HCT116 (cell line): ENCODE results near the gene SERTAD2. TPM values are rescaled to one million over a fixed set of nuclear protein-coding genes. Genes with fewer than 3 reads are reported as not detected.

ENCODE experiments used
- ATAC-seq: fragments of 200-7000 bp; cut with Tn5 transposase; 2 replicates; pipeline ENCODE4 v1.9.1; 2020; ENCODE audit warnings: mild to moderate bottlenecking, moderate library complexity
- BruUV-seq: library from RNA; stranded (reverse); fragments of 400-500 nt; replicated peaks from 2 replicates; lab custom pipeline; 2021; lab: Mats Ljungman, UMichigan
- CTCF ChIA-PET: fragments of 300-600 bp; sonication (Branson Sonifier 250); formaldehyde crosslinking; loops from one replicate; lab custom pipeline; 2021; ENCODE audit warnings: antibody characterized with exemption; lab: Charles Lee
- POLR2A ChIA-PET: fragments of 300-600, 350-600 bp; sonication (Branson Sonifier 250); formaldehyde crosslinking; loops from one replicate; lab custom pipeline; 2021; ENCODE audit warnings: antibody characterized with exemption; lab: Charles Lee
- RAD21 ChIA-PET, 2 experiments: fragments of 300-600 bp; sonication (Branson Sonifier 250); formaldehyde crosslinking; loops; one replicate each; lab custom pipeline; 2023; ENCODE audit warnings: low total read pairs in 2 of 2; ENCODE audit not compliant: uncharacterized antibody in 2 of 2, unreplicated experiment in 2 of 2, low non-redundant PET in 1 of 2; lab: Charles Lee
- DNase-seq: peaks from one replicate; pipeline ENCODE4 v3.0.0-alpha.2; 2010; ENCODE audit warnings: low read depth, low spot score
- H2AFZ ChIP-seq: fragments of 200-600 bp; shearing (Covaris generic), sonication (generic); 2 replicates; pipeline ENCODE4 v1.6.1; 2017; ENCODE audit warnings: low read depth, mixed run types, mixed read lengths, antibody characterized with exemption, low read length; ENCODE audit not compliant: poor library complexity, severe bottlenecking
- H3K27ac ChIP-seq: 2 replicates; pipeline ENCODE4 v1.5.1; 2012; ENCODE audit warnings: low read depth, low read length
- H3K27me3 ChIP-seq: fragments of 200-600 bp; sonication (generic); 2 replicates; pipeline ENCODE4 v1.6.1; 2016; ENCODE audit warnings: mixed run types, low read length, mixed read lengths; ENCODE audit not compliant: insufficient read depth
- H3K36me3 ChIP-seq, 2 experiments: fragments of 200-500 bp in 1 of 2; fragments of 200-600 bp in 1 of 2; sonication (Bioruptor generic) in 1 of 2; sonication (generic) in 1 of 2; 2 replicates each; pipeline versions ENCODE4 v1.5.1 to v1.6.1; 2014 to 2016; ENCODE audit warnings: low read length in 2 of 2, inconsistent platforms in 1 of 2, mixed read lengths in 1 of 2, mixed run types in 1 of 2; ENCODE audit not compliant: insufficient read depth in 2 of 2, control insufficient read depth in 1 of 2
- H3K4me1 ChIP-seq, 2 experiments: fragments of 200-600 bp in 1 of 2; sonication (generic) in 1 of 2; 2 replicates each; pipeline versions ENCODE4 v1.5.1 to v1.6.1; 2012 to 2017; ENCODE audit warnings: low read length in 2 of 2, inconsistent platforms in 1 of 2, mild to moderate bottlenecking in 1 of 2, mixed read lengths in 1 of 2, mixed run types in 1 of 2, moderate library complexity in 1 of 2; ENCODE audit not compliant: insufficient read depth in 2 of 2, control insufficient read depth in 1 of 2
- H3K4me2 ChIP-seq: fragments of 200-600 bp; sonication (generic); 2 replicates; pipeline ENCODE4 v1.6.1; 2017; ENCODE audit warnings: mixed run types, low read length, mixed read lengths
- H3K4me3 ChIP-seq, 2 experiments: fragments of 200-600 bp in 1 of 2; sonication (generic) in 1 of 2; replicated peaks in 1 of 2; 2 replicates each; pipeline ENCODE4 v1.5.1; 2011 to 2016; ENCODE audit warnings: low read length in 2 of 2, control low read depth in 1 of 2, low read depth in 1 of 2, mild to moderate bottlenecking in 1 of 2, mixed read lengths in 1 of 2, mixed run types in 1 of 2
- H3K79me2 ChIP-seq: fragments of 200-600 bp; sonication (generic); 2 replicates; pipeline ENCODE4 v1.6.1; 2017; ENCODE audit warnings: mild to moderate bottlenecking, mixed run types, low read length, moderate library complexity, mixed read lengths; ENCODE audit not compliant: insufficient read depth
- H3K9ac ChIP-seq: fragments of 200-600 bp; sonication (generic); 2 replicates; pipeline ENCODE4 v1.6.1; 2016; ENCODE audit warnings: low read length, mixed read lengths
- H3K9me2 ChIP-seq: fragments of 200-600 bp; sonication (generic), shearing (Covaris generic); 2 replicates; pipeline ENCODE4 v1.6.1; 2017; ENCODE audit warnings: mixed run types, mild to moderate bottlenecking, moderate library complexity; ENCODE audit not compliant: insufficient read depth
- H3K9me3 ChIP-seq, 2 experiments: fragments of 200-500 bp in 1 of 2; fragments of 200-600 bp in 1 of 2; sonication (Bioruptor generic) in 1 of 2; sonication (generic) in 1 of 2; 2 replicates each; pipeline ENCODE4 v1.6.1; 2014 to 2017; ENCODE audit warnings: low read length in 2 of 2, mixed read lengths in 2 of 2, inconsistent platforms in 1 of 2, low read depth in 1 of 2, mild to moderate bottlenecking in 1 of 2, mixed run types in 1 of 2, moderate library complexity in 1 of 2; ENCODE audit not compliant: control insufficient read depth in 1 of 2, insufficient read depth in 1 of 2
- H4K20me1 ChIP-seq: fragments of 200-600 bp; sonication (generic), shearing (Covaris generic); 2 replicates; pipeline ENCODE4 v1.6.1; 2017; ENCODE audit warnings: mixed run types, mild to moderate bottlenecking, moderate library complexity; ENCODE audit not compliant: insufficient read depth
- EGR1 ChIP-seq: IDR thresholded peaks from 2 replicates; pipeline ENCODE4 v1.6.1; 2012; ENCODE audit warnings: low read depth
- EZH2 ChIP-seq: fragments of 200-600 bp; sonication (generic); IDR thresholded peaks from 2 replicates; pipeline ENCODE4 v1.6.1; 2017; ENCODE audit warnings: antibody characterized with exemption, mixed run types
- RAD21 ChIP-seq: IDR thresholded peaks from 2 replicates; pipeline ENCODE4 v1.6.1; 2012; ENCODE audit warnings: low read depth, mild to moderate bottlenecking
- SIN3A ChIP-seq: IDR thresholded peaks from 2 replicates; pipeline ENCODE4 v1.6.1; 2012; ENCODE audit warnings: low read depth
- TCF7L2 ChIP-seq: IDR thresholded peaks from 2 replicates; pipeline ENCODE4 v1.7.0; 2011; ENCODE audit warnings: borderline replicate concordance, inconsistent platforms; ENCODE audit not compliant: insufficient read depth, insufficient read length; ENCODE audit errors: extremely low read depth
- YY1 ChIP-seq: IDR thresholded peaks from 2 replicates; pipeline ENCODE4 v1.6.1; 2011; ENCODE audit warnings: low read length, low read depth, moderate library complexity, mild to moderate bottlenecking; ENCODE audit not compliant: insufficient replicate concordance; ENCODE audit errors: extremely low read depth
- ZFX ChIP-seq: fragments of 450-650 bp; IDR thresholded peaks from 2 replicates; pipeline ENCODE4 v1.6.1; 2017
- intact Hi-C: fragments of 100-400 bp; cut with micrococcal nuclease; formaldehyde crosslinking; loops from 2 replicates; pipeline ENCODE4 v1.10.0; 2022
- total RNA-seq: library from RNA; stranded (reverse); gene quantifications from one replicate; pipeline ENCODE4 v1.2.1, GENCODE V29; 2021; ENCODE audit not compliant: unreplicated experiment
- TF ChIP-seq, protein P1 (sequence below): IDR thresholded peaks from 2 replicates; pipeline ENCODE4 v1.6.1; 2012
- TF ChIP-seq, protein P2 (sequence below), 3 experiments: fragments of 200-600 bp in 1 of 3; sonication (generic) in 1 of 3; IDR thresholded peaks in 2 of 3; conservative IDR thresholded peaks in 1 of 3; 2 replicates each; pipeline ENCODE4 v1.5.1; 2012 to 2017; ENCODE audit warnings: low read depth in 2 of 3, low read length in 2 of 3, antibody characterized with exemption in 1 of 3, borderline replicate concordance in 1 of 3, control low read depth in 1 of 3, mild to moderate bottlenecking in 1 of 3, mixed read lengths in 1 of 3, mixed run types in 1 of 3, moderate library complexity in 1 of 3; ENCODE audit not compliant: insufficient read depth in 1 of 3

Gene SERTAD2
- total RNA-seq, 1 experiment from 2014 or later, result 80.1 TPM

DNA sequence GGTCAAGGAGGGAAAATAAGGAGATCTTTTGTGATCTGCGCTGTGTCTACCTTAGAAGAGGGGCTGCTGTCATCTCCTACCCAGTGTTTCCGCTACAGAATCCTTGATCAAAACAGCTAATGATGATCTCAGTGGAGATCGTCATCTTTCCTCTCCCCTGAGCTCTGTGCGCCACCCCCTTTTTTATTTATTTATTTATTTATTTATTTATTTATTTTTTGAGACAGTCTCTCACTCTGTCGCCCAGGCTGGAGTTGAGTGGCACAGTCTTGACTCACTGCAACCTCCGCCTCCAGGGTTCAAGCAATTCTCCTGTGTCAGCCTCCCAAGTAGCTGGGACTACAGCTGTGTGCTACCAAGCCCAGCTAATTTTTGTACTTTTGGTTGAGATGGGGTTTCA lies 55.5 kb downstream of the SERTAD2 start:
- no peak overlapping the region for H3K9ac ChIP-seq
- H4K20me1 ChIP-seq, result no peaks in the 10 kb centered on the region
- ChIA-PET CTCF (no interaction called here), POLR2A (no interaction called here), RAD21 (no interaction called here)
- ATAC-seq, result no peak
- H3K9me3 ChIP-seq, result no peaks in the 10 kb centered on the region
- H3K4me1 ChIP-seq, result no peaks in the 10 kb centered on the region; a peak in 1 of 4 replicates
- TF ChIP-seq ZFX (no peak), EZH2 (no peak)
- no peaks in the 10 kb centered on the region for H3K9me2 ChIP-seq
- H3K36me3 ChIP-seq, result no peaks in the 10 kb centered on the region
- H3K27me3 ChIP-seq, result no peaks in the 10 kb centered on the region
- intact Hi-C loops, result no loop called here
- H3K79me2 ChIP-seq, result no peaks in the 10 kb centered on the region
- BruUV-seq, result no TSS peak
- no peak overlapping the region for H3K27ac ChIP-seq
- no peak for DNase-seq
- H2AFZ ChIP-seq, result no peak overlapping the region
- H3K4me2 ChIP-seq, result no peak overlapping the region
- no peak overlapping the region for H3K4me3 ChIP-seq

DNA sequence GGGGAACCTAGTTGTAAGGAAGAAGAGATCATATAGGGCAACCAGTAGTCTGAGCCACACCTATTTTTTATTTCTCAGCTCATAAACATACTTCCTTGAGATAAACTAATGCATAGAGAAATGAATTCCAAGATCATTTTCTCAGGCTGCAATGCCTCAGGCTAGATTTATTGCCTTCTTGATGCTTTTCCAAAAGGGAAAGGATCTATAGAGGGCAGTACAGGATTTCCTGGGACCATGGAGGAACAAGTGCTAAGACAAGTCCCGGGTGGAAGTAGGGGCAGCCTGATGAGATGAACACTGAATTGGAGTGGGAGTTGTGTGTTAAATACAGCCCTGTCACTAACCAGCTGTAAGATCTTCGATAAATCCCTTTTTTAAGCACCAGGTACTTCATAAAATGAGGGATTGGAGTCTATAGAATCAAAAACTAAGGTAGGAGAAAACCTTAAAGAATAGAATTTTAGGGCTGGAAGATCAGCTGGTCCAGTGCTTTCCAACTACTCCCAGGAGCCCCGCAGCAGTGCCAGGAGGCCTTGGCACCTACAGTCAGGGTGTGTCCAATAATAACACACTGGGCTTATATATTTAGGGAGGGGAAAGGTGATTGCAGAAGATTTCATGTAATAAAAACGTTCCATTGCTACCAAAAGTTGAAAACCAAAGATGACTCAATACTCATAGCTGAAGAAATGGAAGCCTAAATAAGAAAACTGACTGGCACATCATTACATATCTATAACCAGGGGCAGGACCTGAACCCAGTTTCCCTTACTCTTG lies 58.1 kb downstream of the SERTAD2 start:
- intact Hi-C loops, result loop anchor here (2.0 kb wide), 1 partner anchor 277 kb away; no protein-coding TSS in a partner anchor
- H3K4me1 ChIP-seq, result no peaks in the 10 kb centered on the region; a peak in 1 of 4 replicates
- ChIA-PET POLR2A (interaction anchor here (1.2 kb wide), 1 partner anchor 155 kb away, joined by 3 read pairs; no protein-coding TSS in a partner anchor), RAD21 (no interaction called here), CTCF (interaction anchor here (0.8 to 1.8 kb wide), 5 partner anchors 8 to 293 kb away, joined by 3 to 5 read pairs (median 4); no protein-coding TSS in a partner anchor)
- no TSS peak for BruUV-seq
- peak; percentile 73 for ATAC-seq
- no peak overlapping the region for H3K27ac ChIP-seq
- H3K4me3 ChIP-seq, result no peak overlapping the region
- no peaks in the 10 kb centered on the region for H4K20me1 ChIP-seq
- no peaks in the 10 kb centered on the region for H3K27me3 ChIP-seq
- no peaks in the 10 kb centered on the region for H3K9me3 ChIP-seq
- TF ChIP-seq EZH2, result no peak
- TF ChIP-seq RAD21, result peak; percentile 91
- TF ChIP-seq, protein P1, sequence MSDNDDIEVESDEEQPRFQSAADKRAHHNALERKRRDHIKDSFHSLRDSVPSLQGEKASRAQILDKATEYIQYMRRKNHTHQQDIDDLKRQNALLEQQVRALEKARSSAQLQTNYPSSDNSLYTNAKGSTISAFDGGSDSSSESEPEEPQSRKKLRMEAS, result no peak
- no peak for TF ChIP-seq SIN3A
- TF ChIP-seq, protein P2, sequence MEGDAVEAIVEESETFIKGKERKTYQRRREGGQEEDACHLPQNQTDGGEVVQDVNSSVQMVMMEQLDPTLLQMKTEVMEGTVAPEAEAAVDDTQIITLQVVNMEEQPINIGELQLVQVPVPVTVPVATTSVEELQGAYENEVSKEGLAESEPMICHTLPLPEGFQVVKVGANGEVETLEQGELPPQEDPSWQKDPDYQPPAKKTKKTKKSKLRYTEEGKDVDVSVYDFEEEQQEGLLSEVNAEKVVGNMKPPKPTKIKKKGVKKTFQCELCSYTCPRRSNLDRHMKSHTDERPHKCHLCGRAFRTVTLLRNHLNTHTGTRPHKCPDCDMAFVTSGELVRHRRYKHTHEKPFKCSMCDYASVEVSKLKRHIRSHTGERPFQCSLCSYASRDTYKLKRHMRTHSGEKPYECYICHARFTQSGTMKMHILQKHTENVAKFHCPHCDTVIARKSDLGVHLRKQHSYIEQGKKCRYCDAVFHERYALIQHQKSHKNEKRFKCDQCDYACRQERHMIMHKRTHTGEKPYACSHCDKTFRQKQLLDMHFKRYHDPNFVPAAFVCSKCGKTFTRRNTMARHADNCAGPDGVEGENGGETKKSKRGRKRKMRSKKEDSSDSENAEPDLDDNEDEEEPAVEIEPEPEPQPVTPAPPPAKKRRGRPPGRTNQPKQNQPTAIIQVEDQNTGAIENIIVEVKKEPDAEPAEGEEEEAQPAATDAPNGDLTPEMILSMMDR (IDR thresholded peaks at IDR 0.05 in 2 of 3, conservative IDR thresholded peaks at IDR 0.05 in 1 of 3; ENCODE audit: borderline replicate concordance in 1 of 3, insufficient read depth in 1 of 3, low read depth in 2 of 3, low read length in 2 of 3), result peak; percentile 40 to 84 (median 52)
- no peak for TF ChIP-seq EGR1
- no peak for TF ChIP-seq TCF7L2
- peak; percentile 16 for TF ChIP-seq YY1
- no peaks in the 10 kb centered on the region for H3K79me2 ChIP-seq
- peaks cover 0 to 6% of the 10 kb centered on the region in 2 experiments; a peak in 2 of 4 replicates for H3K36me3 ChIP-seq
- DNase-seq, result peak; percentile 27
- no peaks in the 10 kb centered on the region for H3K9me2 ChIP-seq
- H2AFZ ChIP-seq, result no peak overlapping the region
- no peak overlapping the region for H3K4me2 ChIP-seq
- no peak overlapping the region for H3K9ac ChIP-seq
